PC-3 (cell line): ENCODE data around the gene MAMDC4. TPM values are rescaled to one million over a fixed set of nuclear protein-coding genes. Genes with fewer than 3 reads are reported as not detected.
"Not testable (repeated sequence)": the region's sequence is repeated elsewhere in the genome, so short reads cannot be mapped to it uniquely, and the experiment has no call there.

Experiments
- ATAC-seq: fragments of 200-7000 bp; cut with Tn5 transposase; 2 replicates; pipeline ENCODE4 v1.9.1; 2020; ENCODE audit warnings: mild to moderate bottlenecking, moderate library complexity
- BruUV-seq: library from RNA; stranded (reverse); fragments of 400-500 nt; replicated peaks from 2 replicates; lab custom pipeline; 2021; lab: Mats Ljungman, UMichigan
- CTCF ChIA-PET: fragments of 300-600 bp; sonication (Branson Sonifier 250); formaldehyde crosslinking; loops from one replicate; lab custom pipeline; 2022; ENCODE audit warnings: antibody characterized with exemption; lab: Charles Lee
- POLR2A ChIA-PET: fragments of 300-600 bp; sonication (Branson Sonifier 250); formaldehyde crosslinking; loops from one replicate; lab custom pipeline; 2022; ENCODE audit warnings: antibody characterized with exemption; ENCODE audit not compliant: unreplicated experiment; lab: Charles Lee
- DNase-seq: peaks from one replicate; pipeline ENCODE4 v3.0.0-alpha.2; 2015
- H2AFZ ChIP-seq: fragments of 300-600 bp; sonication (generic); 2 replicates; pipeline ENCODE4 v1.6.0; 2016; ENCODE audit warnings: antibody characterized with exemption, low read length
- H3F3A ChIP-seq: fragments of 300-600 bp; sonication (generic); one replicate; pipeline ENCODE4 v1.6.0; 2017; ENCODE audit warnings: antibody characterized with exemption, low read length, control low read depth, mild to moderate bottlenecking; ENCODE audit not compliant: unreplicated experiment
- H3K27ac ChIP-seq: fragments of 300-600 bp; sonication (generic); 2 replicates; pipeline ENCODE4 v1.5.1; 2016; ENCODE audit warnings: mild to moderate bottlenecking, low read length
- H3K27me3 ChIP-seq: fragments of 300-600 bp; sonication (generic); 2 replicates; pipeline ENCODE4 v1.6.1; 2016; ENCODE audit warnings: low read length, mixed read lengths
- H3K36me3 ChIP-seq: fragments of 300-600 bp; sonication (generic); 2 replicates; pipeline ENCODE4 v1.6.1; 2016; ENCODE audit warnings: low read depth, mixed run types, low read length, mixed read lengths
- H3K4me1 ChIP-seq: fragments of 300-600 bp; sonication (generic); 2 replicates; pipeline ENCODE4 v1.5.1; 2016; ENCODE audit warnings: low read length; ENCODE audit not compliant: insufficient read depth
- H3K4me2 ChIP-seq: fragments of 300-600 bp; sonication (generic); 2 replicates; pipeline ENCODE4 v1.6.0; 2016; ENCODE audit warnings: low read length
- H3K4me3 ChIP-seq: fragments of 300-600 bp; sonication (generic); 2 replicates; pipeline ENCODE4 v1.5.1; 2016; ENCODE audit warnings: mild to moderate bottlenecking, low read length, mixed read lengths
- H3K79me2 ChIP-seq: fragments of 300-600 bp; sonication (generic); 2 replicates; pipeline ENCODE4 v1.6.1; 2017; ENCODE audit warnings: low read length, mixed read lengths
- H3K9ac ChIP-seq: fragments of 300-600 bp; sonication (generic); 2 replicates; pipeline ENCODE4 v1.6.0; 2016; ENCODE audit warnings: mild to moderate bottlenecking, low read length
- H3K9me2 ChIP-seq: fragments of 300-600 bp; sonication (generic); replicated peaks from 2 replicates; pipeline ENCODE4 v1.6.1; 2016; ENCODE audit warnings: mixed run types, low read length, mixed read lengths
- H3K9me3 ChIP-seq: fragments of 300-600 bp; sonication (generic); 2 replicates; pipeline ENCODE4 v1.6.1; 2016; ENCODE audit warnings: low read length, mixed read lengths
- H4K20me1 ChIP-seq: fragments of 300-600 bp; sonication (generic); 2 replicates; pipeline ENCODE4 v1.6.1; 2016; ENCODE audit warnings: low read length, mixed read lengths
- CTCF ChIP-seq: fragments of 300-600 bp; sonication (generic); conservative IDR thresholded peaks from 2 replicates; pipeline ENCODE4 v1.5.1; 2017; ENCODE audit warnings: antibody characterized with exemption, low read depth, mild to moderate bottlenecking, low read length
- EZH2 ChIP-seq: fragments of 300-600 bp; sonication (generic); IDR thresholded peaks from one replicate; pipeline ENCODE4 v1.6.1; 2017; ENCODE audit warnings: antibody characterized with exemption, mild to moderate bottlenecking, low read length; ENCODE audit not compliant: unreplicated experiment
- EZH2phosphoT487 ChIP-seq: fragments of 300-600 bp; sonication (generic); IDR thresholded peaks from 2 replicates; pipeline ENCODE4 v1.6.1; 2018; ENCODE audit warnings: mild to moderate bottlenecking, antibody characterized with exemption, low read length, borderline replicate concordance
- intact Hi-C: fragments of 100-400 bp; cut with micrococcal nuclease; formaldehyde crosslinking; loops from 2 replicates; pipeline ENCODE4 v1.9.0; 2023
- total RNA-seq: library from RNA; depleted of rRNA; stranded (reverse); fragments of >200 nt; gene quantifications from 2 replicates; pipeline ENCODE4 v1.2.3, GENCODE V29; 2014

MAMDC4 gene
- total RNA-seq, 1 experiment from 2014 or later: 3.0 TPM

GRCh38 chr9:136881691-136882108 is 29.6 kb downstream of the MAMDC4 start:
- no peak for DNase-seq
- Histone ChIP-seq H3F3A (no peaks in the 10 kb centered on the region), H3K79me2 (peaks cover 8% of the 10 kb centered on the region), H3K4me3 (no peak overlapping the region), H3K4me2 (no peak overlapping the region), H3K36me3 (no peaks in the 10 kb centered on the region), H3K27ac (no peak overlapping the region), H2AFZ (no peak overlapping the region), H4K20me1 (no peaks in the 10 kb centered on the region), H3K9me2 (no peaks in the 10 kb centered on the region), H3K27me3 (no peaks in the 10 kb centered on the region), H3K4me1 (peaks cover 10% of the 10 kb centered on the region; the same call in 1 of the 2 replicates), H3K9ac (no peak overlapping the region), H3K9me3 (no peaks in the 10 kb centered on the region)
- ATAC-seq: no peak
- intact Hi-C loops: no loop called here
- TF ChIP-seq EZH2: no peak
- no peak for TF ChIP-seq CTCF
- no peak for TF ChIP-seq EZH2phosphoT487
- POLR2A ChIA-PET: no interaction called here
- no TSS peak for BruUV-seq
- CTCF ChIA-PET: no interaction called here

GRCh38 chr9:136882109-136882946 is 30.2 kb downstream of the MAMDC4 start:
- Histone ChIP-seq H3K9me2 (no peaks in the 10 kb centered on the region), H2AFZ (peak overlapping the region; percentile 54), H3K79me2 (peaks cover 14% of the 10 kb centered on the region), H3K36me3 (no peaks in the 10 kb centered on the region), H3K4me2 (peak overlapping the region; percentile 38), H3K27ac (peak overlapping the region; percentile 54), H3K9ac (peak overlapping the region; percentile 34; the same call in 1 of the 2 replicates), H4K20me1 (no peaks in the 10 kb centered on the region), H3K4me3 (no peak overlapping the region), H3K9me3 (no peaks in the 10 kb centered on the region), H3K4me1 (peaks cover 10% of the 10 kb centered on the region; the same call in 1 of the 2 replicates), H3F3A (no peaks in the 10 kb centered on the region), H3K27me3 (no peaks in the 10 kb centered on the region)
- peak; percentile 64 for DNase-seq
- TF ChIP-seq CTCF (no peak), EZH2phosphoT487 (no peak), EZH2 (no peak)
- ChIA-PET POLR2A (no interaction called here), CTCF (no interaction called here)
- intact Hi-C loops: no loop called here
- ATAC-seq: peak; percentile 43
- no TSS peak for BruUV-seq

DNA sequence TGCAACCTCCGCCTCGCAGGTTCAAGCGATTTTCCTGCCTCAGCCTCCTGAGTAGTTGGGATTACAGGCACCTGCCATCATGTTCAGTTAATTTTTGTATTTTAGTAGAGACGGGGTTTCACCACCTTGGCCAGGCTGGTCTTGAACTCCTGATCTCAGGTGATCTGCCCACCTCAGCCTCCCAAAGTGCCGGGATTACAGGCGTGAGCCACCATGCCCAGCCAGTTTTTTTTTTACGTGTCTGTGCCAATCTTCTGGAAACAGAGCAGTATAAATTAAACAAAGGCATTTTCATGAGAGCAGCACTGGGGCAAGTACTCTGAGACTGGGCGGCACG is 30.8 kb downstream of the MAMDC4 start:
- POLR2A ChIA-PET, CTCF ChIA-PET, H3K9ac ChIP-seq, H3K9me2 ChIP-seq, BruUV-seq, H3K27me3 ChIP-seq, H3K4me3 ChIP-seq, ATAC-seq, H3K9me3 ChIP-seq, intact Hi-C loops, H4K20me1 ChIP-seq, H3F3A ChIP-seq, H2AFZ ChIP-seq, H3K36me3 ChIP-seq, DNase-seq, H3K27ac ChIP-seq: not testable (repeated sequence)
- Histone ChIP-seq H3K79me2 (peaks cover 20% of the 10 kb centered on the region), H3K4me1 (peaks cover 10% of the 10 kb centered on the region; the same call in 1 of the 2 replicates), H3K4me2 (peak overlapping the region; percentile 38)

DNA sequence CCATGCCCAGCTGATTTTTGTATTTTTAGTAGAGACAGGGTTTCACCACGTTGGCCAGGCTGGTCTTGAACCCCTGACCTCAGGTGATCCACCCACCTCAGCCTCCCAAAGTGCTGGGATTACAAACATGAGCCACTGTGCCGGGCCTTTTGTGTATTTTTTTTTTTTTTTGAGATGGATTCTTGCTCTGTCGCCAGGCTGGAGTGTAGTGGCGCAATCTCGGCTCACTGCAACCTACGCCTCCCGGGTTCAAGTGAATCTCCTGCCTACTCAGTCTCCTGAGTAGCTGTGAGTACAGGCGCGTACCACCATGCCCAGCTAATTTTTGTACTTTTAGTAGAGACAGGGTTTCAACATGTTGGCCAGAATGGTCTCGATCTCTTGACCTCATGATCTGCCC is 31.5 kb downstream of the MAMDC4 start:
- DNase-seq, H3K27ac ChIP-seq, H3K4me2 ChIP-seq, H3K4me3 ChIP-seq, H3K9me2 ChIP-seq, CTCF ChIA-PET, ATAC-seq, H3K36me3 ChIP-seq, H3F3A ChIP-seq, H3K9me3 ChIP-seq, POLR2A ChIA-PET, BruUV-seq, H4K20me1 ChIP-seq, H3K27me3 ChIP-seq, intact Hi-C loops, H2AFZ ChIP-seq, H3K9ac ChIP-seq: not testable (repeated sequence)
- peaks cover 27% of the 10 kb centered on the region for H3K79me2 ChIP-seq
- peaks cover 10% of the 10 kb centered on the region; the same call in 1 of the 2 replicates for H3K4me1 ChIP-seq
